Subcutaneous adipose tissue (tissue), 4 donors: Measurements from ENCODE around the gene AFDN. TPM values are rescaled to one million over a fixed set of nuclear protein-coding genes. Genes with fewer than 3 reads are reported as not detected.

Experiments used
- CTCF ChIP-seq: fragments of 450-650 bp; IDR thresholded peaks from one replicate; pipeline ENCODE4 v1.5.1; 2016; ENCODE audit warnings: low read depth, mild to moderate bottlenecking, control low read depth, antibody characterized with exemption, moderate library complexity
- total RNA-seq, 4 donors: library from RNA; depleted of rRNA; stranded (reverse); fragments of >200 nt; gene quantifications; one replicate each; pipeline ENCODE4 v1.1.0, GENCODE V29; 2016

AFDN gene
- total RNA-seq, 4 donors from 2014 or later, result 51.5 to 126 (median 88.1) TPM

GRCh38 chr6:167801263-167801662, 25.4 kb upstream of the AFDN start:
- no peak for TF ChIP-seq CTCF

- no peak for TF ChIP-seq CTCF
Measured at GRCh38 chr6:167802339-167802738, 24.4 kb upstream of the AFDN start.

GRCh38 chr6:167803816-167804215, 22.9 kb upstream of the AFDN start:
- no peak for TF ChIP-seq CTCF

- TF ChIP-seq CTCF, result no peak
Measured at GRCh38 chr6:167804281-167805013, 22.3 kb upstream of the AFDN start.

- TF ChIP-seq CTCF, result no peak
Measured at GRCh38 chr6:167805349-167806060, 21.2 kb upstream of the AFDN start.

- no peak for TF ChIP-seq CTCF
Measured at GRCh38 chr6:167806061-167806700, 20.5 kb upstream of the AFDN start.

- TF ChIP-seq CTCF, result no peak
Measured at GRCh38 chr6:167807200-167807599, 19.5 kb upstream of the AFDN start.
